Endothelial cell of umbilical vein (primary cell): ENCODE data around the gene SESN3. TPM values are rescaled to one million over a fixed set of nuclear protein-coding genes. Genes with fewer than 3 reads are reported as not detected.

Source experiments
- BruUV-seq: library from RNA; stranded (reverse); fragments of 400-500 nt; replicated peaks from 2 replicates; lab custom pipeline; 2021; lab: Mats Ljungman, UMichigan
- CTCF ChIA-PET: fragments of 300-600, 350-600 bp; sonication (Branson Sonifier 250); formaldehyde crosslinking; loops from one replicate; lab custom pipeline; 2021; ENCODE audit warnings: antibody characterized with exemption, inconsistent platforms; lab: Charles Lee
- POLR2A ChIA-PET: fragments of 300-600, 350-600 bp; sonication (Branson Sonifier 250); formaldehyde crosslinking; loops from one replicate; lab custom pipeline; 2021; ENCODE audit warnings: antibody characterized with exemption, inconsistent platforms; lab: Charles Lee
- DNase-seq: peaks from one replicate; pipeline ENCODE4 v3.0.0-alpha.2; 2011; ENCODE audit warnings: low read depth, low spot score
- FAIRE-seq: peaks from 2 replicates; lab custom pipeline; 2011; peaks lifted over from hg19 to GRCh38; lab: Jason Lieb, UNC
- H2AFZ ChIP-seq: 2 replicates; pipeline ENCODE4 v1.6.0; 2012; ENCODE audit warnings: low read depth, low read length, control low read depth, inconsistent platforms
- H3K27ac ChIP-seq: 2 replicates; pipeline ENCODE4 v1.5.1; 2011; ENCODE audit warnings: low read depth, mild to moderate bottlenecking, control low read depth, low read length, moderate library complexity; ENCODE audit not compliant: insufficient read depth
- H3K27me3 ChIP-seq, 2 experiments: 2 replicates each; pipeline versions ENCODE4 v1.6.0 to v1.6.1; 2011; ENCODE audit warnings: low read length in 2 of 2, mixed read lengths in 1 of 2; ENCODE audit not compliant: control insufficient read depth in 2 of 2, insufficient read depth in 2 of 2
- H3K36me3 ChIP-seq, 2 experiments: 2 replicates in 1 of 2; 3 replicates in 1 of 2; pipeline ENCODE4 v1.5.1; 2011; ENCODE audit warnings: low read length in 2 of 2, mild to moderate bottlenecking in 1 of 2, moderate library complexity in 1 of 2; ENCODE audit not compliant: control insufficient read depth in 2 of 2, insufficient read depth in 2 of 2; ENCODE audit errors: extremely low read depth in 1 of 2
- H3K4me1 ChIP-seq: 3 replicates; pipeline ENCODE4 v1.5.1; 2011; ENCODE audit warnings: mild to moderate bottlenecking, low read length; ENCODE audit not compliant: control insufficient read depth, insufficient read depth; ENCODE audit errors: extremely low read depth
- H3K4me2 ChIP-seq: 2 replicates; pipeline ENCODE4 v1.6.1; 2011; ENCODE audit warnings: low read length, control low read depth, mixed read lengths; ENCODE audit not compliant: insufficient read depth
- H3K4me3 ChIP-seq, 3 experiments: fragments of 200-600 bp in 1 of 3; sonication (generic), shearing (Covaris generic) in 1 of 3; replicated peaks in 1 of 3; 2 replicates each; pipeline ENCODE4 v1.5.1; 2011 to 2016; ENCODE audit warnings: control low read depth in 3 of 3, low read length in 3 of 3, mild to moderate bottlenecking in 2 of 3, inconsistent platforms in 1 of 3, low read depth in 1 of 3, moderate library complexity in 1 of 3; ENCODE audit not compliant: insufficient read depth in 1 of 3
- H3K79me2 ChIP-seq: 2 replicates; pipeline ENCODE4 v1.6.0; 2012; ENCODE audit warnings: low read length, inconsistent platforms; ENCODE audit not compliant: control insufficient read depth, insufficient read depth
- H3K9ac ChIP-seq: replicated peaks from 2 replicates; pipeline ENCODE3; 2011; ENCODE audit warnings: low read length, control low read depth; ENCODE audit not compliant: insufficient read depth; ENCODE audit errors: extremely low read depth
- H3K9me1 ChIP-seq: replicated peaks from 3 replicates; pipeline ENCODE4 v1.6.0; 2011; ENCODE audit warnings: mild to moderate bottlenecking, low read length; ENCODE audit not compliant: control insufficient read depth, insufficient read depth; ENCODE audit errors: extremely low read depth
- H3K9me3 ChIP-seq: replicated peaks from 2 replicates; pipeline ENCODE4 v1.5.1; 2012; ENCODE audit warnings: low read length, inconsistent platforms; ENCODE audit not compliant: control insufficient read depth, insufficient read depth
- H4K20me1 ChIP-seq: replicated peaks from 2 replicates; pipeline ENCODE3; 2011; ENCODE audit warnings: mild to moderate bottlenecking, low read length; ENCODE audit not compliant: control insufficient read depth, insufficient read depth; ENCODE audit errors: extremely low read depth
- CTCF ChIP-seq, 2 donors: IDR thresholded peaks; 1 replicate in 1 of 2; 2 replicates in 1 of 2; pipeline ENCODE4 v1.5.1; 2011; ENCODE audit warnings: low read length in 2 of 2, mild to moderate bottlenecking in 2 of 2, moderate library complexity in 2 of 2, control low read depth in 1 of 2, inconsistent platforms in 1 of 2, low read depth in 1 of 2; ENCODE audit not compliant: insufficient read depth in 1 of 2; ENCODE audit errors: extremely low read depth in 1 of 2
- EZH2 ChIP-seq: IDR thresholded peaks from 2 replicates; pipeline ENCODE4 v1.6.1; 2012; ENCODE audit warnings: borderline replicate concordance, low read depth, mild to moderate bottlenecking, moderate library complexity, low read length, inconsistent platforms; ENCODE audit not compliant: severe bottlenecking
- FOS ChIP-seq: IDR thresholded peaks from 2 replicates; pipeline ENCODE4 v1.6.1; 2011; ENCODE audit warnings: mild to moderate bottlenecking, low read length, moderate library complexity, borderline replicate concordance; ENCODE audit not compliant: insufficient read depth
- GATA2 ChIP-seq: IDR thresholded peaks from 2 replicates; pipeline ENCODE4 v1.7.0; 2011; ENCODE audit warnings: low read depth, mild to moderate bottlenecking, moderate library complexity, mixed read lengths, low read length; ENCODE audit not compliant: insufficient read length, insufficient read depth
- JUN ChIP-seq: IDR thresholded peaks from 2 replicates; pipeline ENCODE4 v1.6.1; 2011; ENCODE audit warnings: borderline replicate concordance, low read depth; ENCODE audit not compliant: insufficient read length, insufficient read depth
- MAX ChIP-seq: IDR thresholded peaks from 2 replicates; pipeline ENCODE4 v1.6.1; 2011; ENCODE audit not compliant: insufficient read depth, insufficient read length
- MYC ChIP-seq: IDR thresholded peaks from one replicate; pipeline ENCODE4 v1.6.1; 2011; ENCODE audit warnings: mild to moderate bottlenecking, low read depth, low read length
- POLR2A ChIP-seq: IDR thresholded peaks from 2 replicates; pipeline ENCODE4 v1.6.1; 2012; ENCODE audit warnings: low read depth, mild to moderate bottlenecking, control low read depth, low read length
- POLR2AphosphoS5 ChIP-seq: IDR thresholded peaks from 2 replicates; pipeline ENCODE4 v1.6.1; 2012; ENCODE audit warnings: low read depth, mild to moderate bottlenecking, control low read depth, low read length, moderate library complexity; ENCODE audit not compliant: insufficient read depth
- dilution Hi-C: fragments of 300-500 bp; cut with MboI; formaldehyde crosslinking; loops from one replicate; pipeline ENCODE4 v1.15.0; 2019; ENCODE audit warnings: low sequenced_read_pairs; ENCODE audit not compliant: extremely low pct_ligation_motif_present
- intact Hi-C: fragments of 100-400 bp; cut with micrococcal nuclease; formaldehyde crosslinking; loops from one replicate; pipeline ENCODE4 v1.10.0; 2022
- polyA plus RNA-seq, 4 experiments: library from polyadenylated mRNA; depleted of rRNA in 3 of 4; stranded (reverse) in 3 of 4; unstranded in 1 of 4; fragments of >200 nt; gene quantifications; 2 replicates each; pipeline versions ENCODE4 v1.2.1 to v1.2.3, GENCODE V29; 2011 to 2012; ENCODE audit warnings: missing spikeins in 1 of 4
- total RNA-seq: library from RNA; stranded (reverse); gene quantifications from 2 replicates; pipeline ENCODE4 v1.2.3, GENCODE V29; 2021

SESN3 gene
- total and polyA plus RNA-seq, 2 donors (not counting 3 experiments of a cell fraction or from before 2014, with no cell fraction given), result 1.6 to 6.9 TPM

GRCh38 chr11:95195831-95196230, 35.2 kb downstream of the SESN3 start:
- Histone ChIP-seq H3K4me3 (no peak overlapping the region), H3K27ac (no peak overlapping the region), H3K27me3 (no peaks in the 10 kb centered on the region), H3K9me3 (no peaks in the 10 kb centered on the region), H3K9ac (no peak overlapping the region), H3K36me3 (peaks cover 0 to 2% of the 10 kb centered on the region in 2 experiments), H3K4me1 (no peaks in the 10 kb centered on the region), H3K4me2 (no peak overlapping the region), H3K9me1 (no peaks in the 10 kb centered on the region), H2AFZ (no peak overlapping the region), H3K79me2 (no peaks in the 10 kb centered on the region), H4K20me1 (no peaks in the 10 kb centered on the region)
- TF ChIP-seq MYC (no peak), MAX (no peak), POLR2A (no peak), POLR2AphosphoS5 (no peak), EZH2 (no peak), GATA2 (no peak), JUN (no peak), CTCF (IDR thresholded peaks at IDR 0.05; ENCODE audit: extremely low read depth in 1 of 2, insufficient read depth in 1 of 2, low read depth in 1 of 2, low read length in 2 of 2) (no peak), FOS (no peak)
- DNase-seq, result no peak
- ChIA-PET POLR2A (no interaction called here), CTCF (no interaction called here)
- dilution Hi-C loops (no loop called here), intact Hi-C loops (no loop called here)
- FAIRE-seq, result no peak
- BruUV-seq, result no TSS peak
